Stomach (tissue), 4 donors: Measurements from ENCODE around the gene OTX1.

Experiments used
- CTCF ChIP-seq, 7 experiments: fragments of 450-650 bp in 4 of 7; fragments of 200-600 bp in 3 of 7; sonication (generic) in 3 of 7; IDR thresholded peaks; one replicate each; pipeline ENCODE4 v1.5.1; 2016 to 2019; ENCODE audit warnings: antibody characterized with exemption in 7 of 7, control low read depth in 2 of 7, mild to moderate bottlenecking in 1 of 7
- POLR2A ChIP-seq, 4 donors: fragments of 450-650 bp; IDR thresholded peaks; one replicate each; pipeline ENCODE4 v1.6.1; 2016; ENCODE audit warnings: antibody characterized with exemption in 4 of 4, control low read depth in 2 of 4, mild to moderate bottlenecking in 1 of 4, moderate library complexity in 1 of 4

DNA sequence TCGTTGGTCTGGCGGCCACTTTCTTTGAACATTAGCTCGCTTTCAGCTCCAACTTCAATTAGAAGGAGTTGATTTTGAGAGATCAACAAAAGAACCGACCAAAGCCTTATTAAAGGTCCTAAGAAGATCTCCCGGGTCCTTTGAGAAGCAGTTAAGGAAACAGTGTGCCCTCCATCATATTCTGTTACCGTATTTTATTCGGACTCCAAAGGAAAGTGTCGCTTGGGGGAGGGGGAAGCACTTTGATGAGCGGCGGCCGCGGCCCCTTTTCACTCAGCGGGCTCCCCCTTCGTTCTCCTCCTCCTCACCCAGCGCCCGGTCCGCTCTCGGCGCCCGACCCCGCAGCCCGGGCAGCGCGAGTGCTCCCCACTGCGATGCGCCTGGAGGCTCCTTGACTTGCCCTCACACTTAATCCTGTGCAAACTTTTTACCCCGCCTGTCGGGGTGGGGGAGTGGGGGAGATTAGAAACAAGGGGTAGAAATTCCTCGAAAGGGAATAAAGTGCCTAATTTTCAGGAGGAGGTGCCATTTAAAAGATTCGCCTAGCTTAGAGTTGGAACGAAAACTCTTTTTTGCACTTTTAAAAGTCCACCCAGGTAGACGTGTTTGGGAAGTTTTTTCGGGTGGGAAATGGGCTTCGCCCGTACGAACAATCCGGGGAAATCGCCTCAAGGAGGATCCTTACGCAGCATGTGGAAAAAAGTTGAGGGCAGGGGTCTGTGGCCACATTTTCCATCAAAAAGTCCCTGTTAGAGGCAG lies 1.2 kb upstream of the OTX1 start:
- TF ChIP-seq CTCF (IDR thresholded peaks at IDR 0.05): no peak
- no peak for TF ChIP-seq POLR2A (IDR thresholded peaks at IDR 0.05)
